Mammary epithelial cell (primary cell): ENCODE data around the gene DNMT3A.

Source experiments
- EZH2 ChIP-seq: IDR thresholded peaks from 2 replicates; pipeline ENCODE4 v1.6.1; 2012; ENCODE audit warnings: low read length, inconsistent platforms, borderline replicate concordance
- TF ChIP-seq, protein P1 (sequence below), 2 donors: IDR thresholded peaks in 1 of 2; conservative IDR thresholded peaks in 1 of 2; 2 replicates each; pipeline ENCODE4 v1.5.1; 2011 to 2012; ENCODE audit warnings: inconsistent platforms in 2 of 2, low read length in 2 of 2, mild to moderate bottlenecking in 2 of 2, control low read depth in 1 of 2, low read depth in 1 of 2; ENCODE audit not compliant: insufficient read depth in 1 of 2; ENCODE audit errors: extremely low read depth in 1 of 2

DNA sequence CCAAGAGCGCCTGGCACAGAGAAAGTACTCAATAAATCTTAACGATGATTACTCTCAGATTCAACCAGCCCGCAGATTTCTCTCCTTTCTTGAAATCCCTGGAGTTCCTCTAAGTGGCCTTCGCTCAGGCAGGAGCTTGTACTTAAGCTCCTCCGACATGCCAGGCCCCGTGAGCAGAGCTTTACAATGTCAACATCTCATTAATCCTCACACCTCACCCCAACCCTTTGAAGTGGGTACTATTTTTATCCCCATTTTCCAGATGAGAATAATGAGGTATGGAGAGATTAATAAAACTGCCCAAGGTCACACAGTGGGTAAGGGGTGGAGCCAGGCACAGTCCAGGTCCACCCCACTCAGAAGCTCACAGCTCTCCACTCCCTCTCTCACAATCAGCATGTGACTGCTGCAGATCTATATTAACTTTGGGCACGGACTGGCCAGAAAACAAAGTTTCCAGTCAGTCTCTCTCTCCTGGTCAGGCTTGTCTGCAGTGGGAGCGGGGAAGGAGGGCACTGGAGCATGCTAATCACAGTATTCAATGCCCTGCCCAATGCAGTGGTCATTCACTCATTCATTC lies 18.0 kb downstream of the DNMT3A start:
- TF ChIP-seq EZH2: no peak
- TF ChIP-seq, protein P1, sequence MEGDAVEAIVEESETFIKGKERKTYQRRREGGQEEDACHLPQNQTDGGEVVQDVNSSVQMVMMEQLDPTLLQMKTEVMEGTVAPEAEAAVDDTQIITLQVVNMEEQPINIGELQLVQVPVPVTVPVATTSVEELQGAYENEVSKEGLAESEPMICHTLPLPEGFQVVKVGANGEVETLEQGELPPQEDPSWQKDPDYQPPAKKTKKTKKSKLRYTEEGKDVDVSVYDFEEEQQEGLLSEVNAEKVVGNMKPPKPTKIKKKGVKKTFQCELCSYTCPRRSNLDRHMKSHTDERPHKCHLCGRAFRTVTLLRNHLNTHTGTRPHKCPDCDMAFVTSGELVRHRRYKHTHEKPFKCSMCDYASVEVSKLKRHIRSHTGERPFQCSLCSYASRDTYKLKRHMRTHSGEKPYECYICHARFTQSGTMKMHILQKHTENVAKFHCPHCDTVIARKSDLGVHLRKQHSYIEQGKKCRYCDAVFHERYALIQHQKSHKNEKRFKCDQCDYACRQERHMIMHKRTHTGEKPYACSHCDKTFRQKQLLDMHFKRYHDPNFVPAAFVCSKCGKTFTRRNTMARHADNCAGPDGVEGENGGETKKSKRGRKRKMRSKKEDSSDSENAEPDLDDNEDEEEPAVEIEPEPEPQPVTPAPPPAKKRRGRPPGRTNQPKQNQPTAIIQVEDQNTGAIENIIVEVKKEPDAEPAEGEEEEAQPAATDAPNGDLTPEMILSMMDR (conservative IDR thresholded peaks at IDR 0.05 in 1 of 2, IDR thresholded peaks at IDR 0.05 in 1 of 2; ENCODE audit: extremely low read depth in 1 of 2, insufficient read depth in 1 of 2, low read depth in 1 of 2, low read length in 2 of 2): no peak
